B cell (primary cell): ENCODE data around the gene SLC15A5. TPM values are rescaled to one million over a fixed set of nuclear protein-coding genes. Genes with fewer than 3 reads are reported as not detected.

ENCODE experiments used
- ATAC-seq: fragments of 200-7000 bp; cut with Tn5 transposase; one replicate; pipeline ENCODE4 v1.10.0; 2021; ENCODE audit warnings: low read depth, mild to moderate bottlenecking, moderate number of reproducible peaks, moderate library complexity
- CTCF ChIA-PET: fragments of 350-600 bp; sonication (Branson Sonifier 250); formaldehyde crosslinking; loops from one replicate; lab custom pipeline; 2021; ENCODE audit warnings: antibody characterized with exemption, inconsistent platforms; lab: Charles Lee
- POLR2A ChIA-PET: fragments of 350-600 bp; sonication (Branson Sonifier 250); formaldehyde crosslinking; loops from one replicate; lab custom pipeline; 2021; ENCODE audit warnings: antibody characterized with exemption; lab: Charles Lee
- DNase-seq: peaks from one replicate; pipeline ENCODE4 v3.0.0; 2013
- H2AFZ ChIP-seq: 2 replicates; pipeline ENCODE4 v1.6.1; 2012; ENCODE audit warnings: mild to moderate bottlenecking, low read depth, low read length; ENCODE audit not compliant: insufficient read depth, poor library complexity, severe bottlenecking
- H3K27ac ChIP-seq, 2 donors: 1 replicate in 1 of 2; 2 replicates in 1 of 2; pipeline ENCODE4 v1.5.1; 2012 to 2013; ENCODE audit warnings: low read length in 2 of 2, mild to moderate bottlenecking in 2 of 2, moderate library complexity in 1 of 2
- H3K27me3 ChIP-seq, 4 experiments: fragments of 200-600 bp in 1 of 4; sonication (generic) in 1 of 4; replicated peaks in 1 of 4; 1 replicate in 2 of 4; 2 replicates in 2 of 4; pipeline versions ENCODE4 v1.6.1 to v1.7.0; 2013 to 2016; ENCODE audit warnings: low read length in 3 of 4, mild to moderate bottlenecking in 2 of 4, mixed read lengths in 1 of 4, moderate library complexity in 1 of 4; ENCODE audit not compliant: insufficient read depth in 4 of 4, control insufficient read depth in 3 of 4; ENCODE audit errors: control extremely low read depth in 1 of 4
- H3K36me3 ChIP-seq, 2 experiments: replicated peaks in 1 of 2; 1 replicate in 1 of 2; 2 replicates in 1 of 2; pipeline versions ENCODE4 v1.6.1 to v1.7.1; 2013; ENCODE audit warnings: low read length in 1 of 2; ENCODE audit not compliant: insufficient read depth in 2 of 2, control insufficient read depth in 1 of 2; ENCODE audit errors: control extremely low read depth in 1 of 2, extremely low read depth in 1 of 2
- H3K4me1 ChIP-seq, 2 donors: fragments of 200-600 bp in 1 of 2; sonication (generic) in 1 of 2; 1 replicate in 1 of 2; 2 replicates in 1 of 2; pipeline versions ENCODE4 v1.5.1 to v1.6.1; 2013 to 2017; ENCODE audit warnings: low read length in 2 of 2; ENCODE audit not compliant: control insufficient read depth in 2 of 2, insufficient read depth in 2 of 2
- H3K4me2 ChIP-seq: replicated peaks from 2 replicates; pipeline ENCODE3; 2012; ENCODE audit warnings: mild to moderate bottlenecking, low read depth, low read length; ENCODE audit not compliant: poor library complexity, severe bottlenecking
- H3K4me3 ChIP-seq, 5 experiments: fragments of 200-600 bp in 1 of 5; sonication (generic) in 1 of 5; 1 replicate in 3 of 5; 2 replicates in 2 of 5; pipeline versions ENCODE4 v1.5.1 to v1.7.0; 2011 to 2016; ENCODE audit warnings: low read length in 4 of 5, mild to moderate bottlenecking in 4 of 5, low read depth in 2 of 5, control low read depth in 1 of 5, moderate library complexity in 1 of 5; ENCODE audit not compliant: insufficient read depth in 1 of 5; ENCODE audit errors: control extremely low read depth in 1 of 5, extremely low read depth in 1 of 5
- H3K79me2 ChIP-seq: fragments of 200-600 bp; sonication (generic); one replicate; pipeline ENCODE4 v1.6.0; 2016; ENCODE audit warnings: low read length; ENCODE audit not compliant: control insufficient read depth, insufficient read depth
- H3K9ac ChIP-seq: fragments of 200-600 bp; sonication (generic); 2 replicates; pipeline ENCODE4 v1.6.1; 2017; ENCODE audit warnings: mild to moderate bottlenecking, low read length, moderate library complexity
- H3K9me3 ChIP-seq, 3 donors: one replicate each; pipeline versions ENCODE4 v1.6.1 to v1.7.1; 2013; ENCODE audit warnings: low read length in 2 of 3; ENCODE audit not compliant: control insufficient read depth in 2 of 3, insufficient read depth in 1 of 3; ENCODE audit errors: control extremely low read depth in 1 of 3
- H4K20me1 ChIP-seq: 2 replicates; pipeline ENCODE4 v1.6.0; 2012; ENCODE audit warnings: mild to moderate bottlenecking, low read length; ENCODE audit not compliant: insufficient read depth, control insufficient read depth, poor library complexity, severe bottlenecking
- H3K27ac Mint-ChIP-seq: one replicate; pipeline ENCODE4 v1.8.0; 2021; ENCODE audit warnings: mixed read lengths
- H3K27me3 Mint-ChIP-seq: one replicate; pipeline ENCODE4 v1.8.0; 2021; ENCODE audit warnings: mixed read lengths
- H3K4me1 Mint-ChIP-seq: one replicate; pipeline ENCODE4 v1.8.0; 2021; ENCODE audit warnings: mixed read lengths
- H3K4me3 Mint-ChIP-seq: one replicate; pipeline ENCODE4 v1.8.0; 2021; ENCODE audit warnings: mixed read lengths
- H3K9me3 Mint-ChIP-seq: one replicate; pipeline ENCODE4 v1.8.0; 2022; ENCODE audit warnings: mixed read lengths; ENCODE audit not compliant: insufficient read depth
- EZH2 ChIP-seq: IDR thresholded peaks from 2 replicates; pipeline ENCODE4 v1.6.1; 2012; ENCODE audit warnings: borderline replicate concordance, low read depth, mild to moderate bottlenecking, moderate library complexity, low read length; ENCODE audit not compliant: insufficient read depth, poor library complexity, severe bottlenecking
- WGBS: methylation state at CpG from one replicate; pipeline ENCODE4 v1.1.5; 2013; ENCODE audit warnings: missing lambda C conversion rate; ENCODE audit not compliant: insufficient coverage; 5-methylcytosine and 5-hydroxymethylcytosine counted together
- intact Hi-C: fragments of 100-400 bp; cut with micrococcal nuclease; formaldehyde crosslinking; loops from one replicate; pipeline ENCODE4 v1.10.0; 2022
- polyA plus RNA-seq: library from polyadenylated mRNA; depleted of rRNA; stranded (reverse); fragments of >200 nt; gene quantifications from 2 replicates; pipeline ENCODE4 v1.2.3, GENCODE V29; 2012
- total RNA-seq, 2 donors: library from RNA; stranded (reverse); fragments of 120-200 nt in 1 of 2; gene quantifications; 1 replicate in 1 of 2; 2 replicates in 1 of 2; pipeline versions ENCODE4 v1.2.3 to v1.2.4, GENCODE V29; 2013 to 2022
- TF ChIP-seq, protein P1 (sequence below): fragments of 200-600 bp; IDR thresholded peaks from one replicate; pipeline ENCODE4 v1.8.0; 2022; ENCODE audit warnings: antibody characterized with exemption, mild to moderate bottlenecking

Gene SLC15A5
- total and polyA plus RNA-seq, 2 donors (not counting 1 experiment from before 2014, with no cell fraction given): not detected

DNA sequence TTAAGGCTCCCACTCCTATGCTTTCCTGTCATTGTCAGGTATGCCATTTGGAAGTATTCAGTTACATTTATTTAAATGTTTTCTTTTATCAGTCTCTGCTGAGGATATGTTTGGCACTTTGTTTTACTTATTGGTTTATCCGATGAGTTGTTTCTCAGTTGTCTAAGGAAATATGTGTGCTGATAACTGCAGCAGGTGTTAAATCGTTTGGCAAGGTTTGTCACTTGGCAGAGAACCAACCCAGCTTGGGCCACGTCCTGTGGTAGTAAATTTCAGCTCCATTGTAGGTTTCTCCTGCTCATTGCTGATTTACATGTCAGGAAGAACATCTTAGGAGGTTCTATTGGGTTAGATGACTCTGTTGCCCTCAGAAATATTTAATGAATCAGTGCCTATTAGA, 47.9 kb upstream of the SLC15A5 start:
- peaks cover 0 to 8% (median 4%) of the 10 kb centered on the region in 3 donors for H3K9me3 ChIP-seq
- no peaks in the 10 kb centered on the region for H3K27me3 Mint-ChIP-seq
- no peak for ATAC-seq
- no peaks in the 10 kb centered on the region for H3K4me1 Mint-ChIP-seq
- no peaks in the 10 kb centered on the region for H4K20me1 ChIP-seq
- 4% methylated on average over 3 of the region's 3 CpGs for WGBS
- intact Hi-C loops: no loop called here
- H3K27ac Mint-ChIP-seq: no peak overlapping the region
- POLR2A ChIA-PET: no interaction called here
- no peaks in the 10 kb centered on the region for H3K36me3 ChIP-seq
- no peak overlapping the region for H3K4me3 ChIP-seq
- H3K4me2 ChIP-seq: no peak overlapping the region
- DNase-seq: no peak
- H2AFZ ChIP-seq: no peak overlapping the region
- H3K79me2 ChIP-seq: no peaks in the 10 kb centered on the region
- peaks cover 11% of the 10 kb centered on the region for H3K9me3 Mint-ChIP-seq
- H3K9ac ChIP-seq: no peak overlapping the region
- H3K4me1 ChIP-seq: no peaks in the 10 kb centered on the region
- no peaks in the 10 kb centered on the region for H3K27me3 ChIP-seq
- CTCF ChIA-PET: no interaction called here
- H3K4me3 Mint-ChIP-seq: no peak overlapping the region
- TF ChIP-seq, protein P1, sequence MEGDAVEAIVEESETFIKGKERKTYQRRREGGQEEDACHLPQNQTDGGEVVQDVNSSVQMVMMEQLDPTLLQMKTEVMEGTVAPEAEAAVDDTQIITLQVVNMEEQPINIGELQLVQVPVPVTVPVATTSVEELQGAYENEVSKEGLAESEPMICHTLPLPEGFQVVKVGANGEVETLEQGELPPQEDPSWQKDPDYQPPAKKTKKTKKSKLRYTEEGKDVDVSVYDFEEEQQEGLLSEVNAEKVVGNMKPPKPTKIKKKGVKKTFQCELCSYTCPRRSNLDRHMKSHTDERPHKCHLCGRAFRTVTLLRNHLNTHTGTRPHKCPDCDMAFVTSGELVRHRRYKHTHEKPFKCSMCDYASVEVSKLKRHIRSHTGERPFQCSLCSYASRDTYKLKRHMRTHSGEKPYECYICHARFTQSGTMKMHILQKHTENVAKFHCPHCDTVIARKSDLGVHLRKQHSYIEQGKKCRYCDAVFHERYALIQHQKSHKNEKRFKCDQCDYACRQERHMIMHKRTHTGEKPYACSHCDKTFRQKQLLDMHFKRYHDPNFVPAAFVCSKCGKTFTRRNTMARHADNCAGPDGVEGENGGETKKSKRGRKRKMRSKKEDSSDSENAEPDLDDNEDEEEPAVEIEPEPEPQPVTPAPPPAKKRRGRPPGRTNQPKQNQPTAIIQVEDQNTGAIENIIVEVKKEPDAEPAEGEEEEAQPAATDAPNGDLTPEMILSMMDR: no peak
- no peak for TF ChIP-seq EZH2
- no peak overlapping the region for H3K27ac ChIP-seq

DNA sequence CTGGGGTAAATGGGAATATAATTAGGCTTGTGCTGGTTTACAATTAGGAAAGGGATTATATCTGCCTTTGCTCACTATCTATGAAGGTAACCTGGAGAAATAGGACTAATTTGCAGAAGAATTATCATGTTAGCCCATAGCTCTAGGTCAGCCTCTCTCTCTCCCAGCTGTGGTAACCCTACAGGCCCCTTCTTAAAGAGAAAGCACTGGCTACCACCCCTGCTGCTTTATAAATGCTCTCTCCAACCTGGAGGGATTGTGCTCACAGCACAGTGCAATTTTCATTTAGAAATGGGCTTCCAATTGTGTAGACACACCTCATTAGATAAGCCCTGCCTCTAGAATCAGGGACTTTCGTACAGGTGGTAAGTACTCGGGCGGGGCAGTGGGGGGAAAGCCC, 47.3 kb upstream of the SLC15A5 start:
- no peaks in the 10 kb centered on the region for H3K36me3 ChIP-seq
- no peak overlapping the region for H2AFZ ChIP-seq
- H3K27ac Mint-ChIP-seq: no peak overlapping the region
- peaks cover 0 to 8% (median 4%) of the 10 kb centered on the region in 3 donors for H3K9me3 ChIP-seq
- TF ChIP-seq EZH2: no peak
- TF ChIP-seq, protein P1: no peak
- no peak overlapping the region for H3K9ac ChIP-seq
- no peaks in the 10 kb centered on the region for H3K27me3 ChIP-seq
- POLR2A ChIA-PET: no interaction called here
- intact Hi-C loops: no loop called here
- H3K79me2 ChIP-seq: no peaks in the 10 kb centered on the region
- no peaks in the 10 kb centered on the region for H3K4me1 ChIP-seq
- no CpG with 5 or more reads among the region's 3 CpGs for WGBS
- no peak overlapping the region for H3K27ac ChIP-seq
- DNase-seq (no peak), ATAC-seq (no peak)
- H4K20me1 ChIP-seq: no peaks in the 10 kb centered on the region
- no peaks in the 10 kb centered on the region for H3K4me1 Mint-ChIP-seq
- no peak overlapping the region for H3K4me2 ChIP-seq
- CTCF ChIA-PET: no interaction called here
- H3K4me3 ChIP-seq: no peak overlapping the region
- no peak overlapping the region for H3K4me3 Mint-ChIP-seq
- peaks cover 11% of the 10 kb centered on the region for H3K9me3 Mint-ChIP-seq
- no peaks in the 10 kb centered on the region for H3K27me3 Mint-ChIP-seq
